AG10803 (cell line): ENCODE measurements around the gene COL20A1.
"Not testable (repeated sequence)": the region's sequence is repeated elsewhere in the genome, so short reads cannot be mapped to it uniquely, and the experiment has no call there.

Experiments
- DNase-seq: peaks from one replicate; pipeline ENCODE4 v3.0.0; 2010; ENCODE audit warnings: low read depth
- H3K4me3 ChIP-seq: 2 replicates; pipeline ENCODE4 v1.5.1; 2011; ENCODE audit warnings: mild to moderate bottlenecking, low read length, control low read depth
- TF ChIP-seq, protein P1 (sequence below): conservative IDR thresholded peaks from 2 replicates; pipeline ENCODE4 v1.5.1; 2011; ENCODE audit warnings: mild to moderate bottlenecking, low read length, control low read depth, inconsistent platforms

The COL20A1 gene

DNA sequence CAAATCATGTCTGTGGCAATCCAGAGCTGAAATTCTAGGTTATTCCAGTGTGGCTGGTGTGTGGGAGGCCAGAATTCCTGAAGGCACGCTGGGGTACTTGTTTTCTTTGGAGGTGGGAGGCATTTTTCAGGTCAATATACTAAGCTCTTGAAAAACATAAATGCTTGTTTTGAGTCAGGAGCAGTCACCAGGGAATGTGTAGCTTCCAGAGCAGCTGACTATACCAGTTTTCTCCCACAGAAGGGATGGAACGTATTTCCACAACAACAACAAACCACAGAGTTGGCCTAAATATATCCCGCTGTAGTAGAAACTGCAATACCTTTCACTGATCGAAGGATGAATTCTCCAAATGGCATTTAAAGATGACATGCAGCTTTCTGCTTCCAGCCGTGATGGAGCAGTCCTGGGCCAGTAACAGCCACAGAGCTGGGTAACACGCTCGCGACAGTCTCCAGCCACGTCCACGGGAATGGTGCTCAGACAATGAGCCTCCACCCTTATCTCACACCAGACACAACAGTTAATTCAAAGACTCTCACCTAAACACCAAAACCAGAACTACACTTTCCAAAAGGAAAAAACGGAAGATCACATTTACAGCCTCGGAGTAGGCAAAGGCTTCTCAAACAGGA, 44.9 kb downstream of the COL20A1 start:
- DNase-seq: peak; percentile 17
- TF ChIP-seq, protein P1, sequence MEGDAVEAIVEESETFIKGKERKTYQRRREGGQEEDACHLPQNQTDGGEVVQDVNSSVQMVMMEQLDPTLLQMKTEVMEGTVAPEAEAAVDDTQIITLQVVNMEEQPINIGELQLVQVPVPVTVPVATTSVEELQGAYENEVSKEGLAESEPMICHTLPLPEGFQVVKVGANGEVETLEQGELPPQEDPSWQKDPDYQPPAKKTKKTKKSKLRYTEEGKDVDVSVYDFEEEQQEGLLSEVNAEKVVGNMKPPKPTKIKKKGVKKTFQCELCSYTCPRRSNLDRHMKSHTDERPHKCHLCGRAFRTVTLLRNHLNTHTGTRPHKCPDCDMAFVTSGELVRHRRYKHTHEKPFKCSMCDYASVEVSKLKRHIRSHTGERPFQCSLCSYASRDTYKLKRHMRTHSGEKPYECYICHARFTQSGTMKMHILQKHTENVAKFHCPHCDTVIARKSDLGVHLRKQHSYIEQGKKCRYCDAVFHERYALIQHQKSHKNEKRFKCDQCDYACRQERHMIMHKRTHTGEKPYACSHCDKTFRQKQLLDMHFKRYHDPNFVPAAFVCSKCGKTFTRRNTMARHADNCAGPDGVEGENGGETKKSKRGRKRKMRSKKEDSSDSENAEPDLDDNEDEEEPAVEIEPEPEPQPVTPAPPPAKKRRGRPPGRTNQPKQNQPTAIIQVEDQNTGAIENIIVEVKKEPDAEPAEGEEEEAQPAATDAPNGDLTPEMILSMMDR: no peak
- no peak overlapping the region for H3K4me3 ChIP-seq

DNA sequence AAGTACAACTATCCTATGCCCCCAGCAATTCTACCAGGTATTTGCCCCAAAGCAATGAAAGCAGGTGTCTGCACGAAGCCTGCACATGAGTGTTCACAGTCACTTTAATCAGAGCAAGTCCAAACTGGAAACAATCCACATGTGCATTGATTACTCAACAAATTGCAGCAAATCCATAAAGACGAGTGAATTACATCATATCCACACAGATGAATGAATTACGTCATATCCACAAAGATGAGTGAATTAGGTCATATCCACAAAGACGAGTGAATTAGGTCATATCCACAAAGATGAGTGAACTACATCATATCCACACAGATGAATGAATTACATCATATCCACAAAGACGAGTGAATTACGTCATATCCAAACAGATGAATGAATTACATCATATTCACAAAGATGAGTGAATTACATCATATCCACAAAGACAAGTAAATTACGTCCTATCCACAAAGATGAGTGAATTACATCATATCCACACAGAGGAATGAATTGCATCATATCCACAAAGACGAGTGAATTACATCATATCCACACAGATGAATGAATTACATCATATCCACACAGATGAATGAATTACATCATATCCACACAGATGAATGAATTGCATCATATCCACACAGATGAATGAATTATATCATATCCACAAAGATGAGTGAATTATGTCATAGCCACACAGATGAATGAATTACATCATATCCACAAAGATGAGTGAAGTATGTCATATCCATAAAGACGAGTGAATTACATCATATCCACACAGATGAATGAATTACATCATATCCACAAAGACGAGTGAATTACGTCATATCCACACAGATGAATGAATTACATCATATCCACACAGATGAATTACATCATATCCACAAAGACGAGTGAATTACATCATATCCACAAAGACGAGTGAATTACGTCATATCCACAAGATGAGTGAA, 46.4 kb downstream of the COL20A1 start:
- peak; percentile 4 for DNase-seq

DNA sequence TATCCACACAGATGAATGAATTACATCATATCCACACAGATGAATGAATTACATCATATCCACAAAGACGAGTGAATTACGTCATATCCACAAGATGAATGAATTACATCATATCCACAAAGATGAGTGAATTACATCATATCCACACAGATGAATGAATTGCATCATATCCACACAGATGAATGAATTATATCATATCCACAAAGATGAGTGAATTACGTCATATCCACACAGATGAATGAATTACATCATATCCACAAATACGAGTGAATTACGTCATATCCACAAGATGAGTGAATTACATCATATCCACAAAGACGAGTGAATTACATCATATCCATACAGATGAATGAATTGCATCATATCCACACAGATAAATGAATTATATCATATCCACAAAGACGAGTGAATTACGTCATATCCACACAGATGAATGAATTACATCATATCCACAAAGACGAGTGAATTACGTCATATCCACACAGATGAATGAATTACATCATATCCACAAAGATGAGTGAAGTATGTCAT, 47.2 kb downstream of the COL20A1 start:
- not testable (repeated sequence) for DNase-seq, H3K4me3 ChIP-seq

More for the DNA sequence above, 46.4 kb downstream of the COL20A1 start:
- H3K4me3 ChIP-seq: not testable (repeated sequence)

DNA sequence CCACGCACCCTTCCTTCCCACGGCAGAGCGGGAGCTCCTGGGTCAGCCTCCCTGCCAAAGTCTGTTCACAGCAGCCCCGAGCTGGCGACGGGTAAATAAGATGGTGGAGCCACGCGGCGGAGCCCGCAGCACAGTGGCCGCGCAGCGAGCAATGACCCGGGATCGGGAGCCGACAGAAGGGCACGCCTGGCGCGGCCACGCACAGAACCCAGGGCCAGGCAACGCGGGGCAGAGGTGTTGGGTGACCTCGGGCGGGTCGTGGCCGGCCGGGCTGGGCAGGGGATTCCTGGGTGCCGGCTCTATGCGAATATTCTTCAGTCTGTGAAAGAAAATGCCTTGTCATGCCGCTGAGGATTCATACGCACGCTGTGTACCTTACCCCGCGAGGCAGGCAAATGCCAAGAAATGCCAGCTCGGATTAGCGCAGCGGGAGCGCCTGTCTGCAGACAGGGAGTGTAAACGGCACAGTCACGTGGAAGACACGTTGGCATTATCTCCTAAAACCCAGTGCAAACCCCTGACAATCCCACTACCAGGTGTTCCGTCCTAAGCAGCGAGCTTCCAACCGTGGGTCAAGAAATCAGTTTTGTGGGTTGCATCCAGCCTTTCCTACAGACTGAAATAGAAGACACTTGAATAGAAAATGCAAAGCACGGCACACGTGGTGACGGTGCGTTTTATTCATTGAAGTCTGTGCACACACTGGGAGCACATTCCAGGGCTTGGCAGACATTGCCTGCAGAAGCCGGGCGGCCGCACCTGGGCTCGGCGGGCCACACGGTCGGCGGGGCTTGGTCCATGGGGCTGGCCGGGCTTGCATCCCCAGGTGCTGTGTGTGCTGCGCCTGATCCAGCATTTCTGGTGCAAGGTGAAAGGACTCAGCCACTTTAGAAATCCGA, 49.8 kb downstream of the COL20A1 start:
- TF ChIP-seq, protein P1: no peak
- no peak overlapping the region for H3K4me3 ChIP-seq
- DNase-seq: no peak

DNA sequence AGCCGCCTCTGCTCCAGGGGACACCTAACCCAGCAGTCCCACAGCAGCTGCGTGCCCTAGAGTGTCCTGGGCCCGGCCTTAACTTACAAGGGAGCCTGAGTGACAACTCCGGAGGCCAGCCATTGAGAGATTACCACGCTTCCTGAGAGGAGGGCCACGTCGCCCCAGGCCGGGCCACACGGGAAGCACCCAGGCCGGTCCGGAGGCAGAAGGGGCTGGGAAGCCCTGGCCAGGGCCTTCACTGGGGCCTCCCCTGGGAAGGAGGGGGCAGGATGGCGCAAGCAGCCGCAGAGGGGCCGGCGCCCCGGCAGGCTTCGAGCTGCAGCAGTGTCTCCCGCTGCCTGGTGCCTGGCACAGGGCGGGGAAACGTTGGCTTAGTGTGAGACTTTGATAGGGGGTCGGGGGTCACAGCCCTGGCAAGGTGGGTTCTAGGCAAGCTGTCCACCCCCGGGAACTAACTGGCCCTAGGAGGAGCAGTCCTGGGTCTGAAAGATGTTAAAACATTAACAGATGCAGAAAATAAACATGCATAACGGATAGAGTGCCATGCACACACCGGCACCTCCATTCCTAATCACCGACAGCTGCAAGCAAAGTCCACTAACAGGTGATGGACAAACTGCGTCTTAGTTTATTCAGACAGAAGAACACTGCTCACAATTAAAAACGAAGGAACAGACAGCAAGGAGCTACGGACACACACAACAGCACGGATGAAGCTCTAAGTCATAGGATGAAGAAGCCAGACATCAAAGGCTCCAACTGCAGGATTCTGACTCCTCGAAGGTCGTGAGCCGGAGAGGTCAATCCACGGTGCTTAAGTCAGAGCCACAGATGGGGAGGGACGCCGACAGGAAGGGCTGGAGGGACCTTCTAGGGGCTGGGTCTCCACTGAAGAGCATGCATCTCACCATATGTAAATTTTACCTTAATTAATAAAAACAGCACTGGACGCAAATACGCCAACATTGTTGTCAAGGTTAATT, 50.8 kb downstream of the COL20A1 start:
- TF ChIP-seq, protein P1: no peak
- no peak for DNase-seq
- no peak overlapping the region for H3K4me3 ChIP-seq

DNA sequence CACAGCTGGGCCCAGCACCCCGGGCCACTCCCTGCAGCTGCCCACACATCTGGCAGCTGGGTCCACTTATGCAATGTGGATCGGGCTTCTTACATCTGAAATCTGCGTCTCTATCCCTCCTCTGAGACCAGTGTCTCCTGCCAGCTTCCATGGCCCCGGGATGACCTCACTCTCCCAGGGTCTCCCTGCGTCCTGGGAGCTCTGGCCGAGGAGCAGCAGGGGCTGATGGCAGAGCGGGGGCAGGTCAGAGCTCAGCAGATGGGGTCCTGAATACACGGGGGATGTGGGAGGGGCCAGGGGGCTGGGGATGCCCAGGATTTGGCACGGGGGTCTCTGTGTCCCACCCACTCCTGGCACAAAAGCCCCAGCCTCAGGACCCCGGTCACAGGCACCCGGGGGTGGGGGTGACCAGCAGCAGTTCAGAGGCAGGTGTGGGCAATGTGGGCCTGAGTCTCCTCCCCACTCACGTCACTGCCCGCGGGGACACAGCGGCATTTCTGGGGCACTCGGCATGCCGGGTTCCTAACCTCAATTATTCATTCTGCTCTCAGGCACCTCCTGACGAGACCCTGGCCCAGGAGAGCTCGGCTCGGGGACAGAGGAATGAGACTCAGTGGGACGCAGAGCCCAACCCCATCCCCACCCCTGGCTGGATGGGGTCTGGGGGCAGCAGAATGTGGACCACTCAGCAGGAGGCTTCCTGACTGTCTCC, 51.8 kb downstream of the COL20A1 start:
- DNase-seq: peak; percentile 21
- TF ChIP-seq, protein P1: no peak
- H3K4me3 ChIP-seq: no peak overlapping the region
